Endothelial cell of umbilical vein (primary cell): ENCODE data around the gene OPCML.

Experiments used
- CTCF ChIP-seq, 2 donors: IDR thresholded peaks; 1 replicate in 1 of 2; 2 replicates in 1 of 2; pipeline ENCODE4 v1.5.1; 2011; ENCODE audit warnings: low read length in 2 of 2, mild to moderate bottlenecking in 2 of 2, moderate library complexity in 2 of 2, control low read depth in 1 of 2, inconsistent platforms in 1 of 2, low read depth in 1 of 2; ENCODE audit not compliant: insufficient read depth in 1 of 2; ENCODE audit errors: extremely low read depth in 1 of 2
- EZH2 ChIP-seq: IDR thresholded peaks from 2 replicates; pipeline ENCODE4 v1.6.1; 2012; ENCODE audit warnings: borderline replicate concordance, low read depth, mild to moderate bottlenecking, moderate library complexity, low read length, inconsistent platforms; ENCODE audit not compliant: severe bottlenecking
- FOS ChIP-seq: IDR thresholded peaks from 2 replicates; pipeline ENCODE4 v1.6.1; 2011; ENCODE audit warnings: mild to moderate bottlenecking, low read length, moderate library complexity, borderline replicate concordance; ENCODE audit not compliant: insufficient read depth
- MAX ChIP-seq: IDR thresholded peaks from 2 replicates; pipeline ENCODE4 v1.6.1; 2011; ENCODE audit not compliant: insufficient read depth, insufficient read length
- POLR2A ChIP-seq: IDR thresholded peaks from 2 replicates; pipeline ENCODE4 v1.6.1; 2012; ENCODE audit warnings: low read depth, mild to moderate bottlenecking, control low read depth, low read length

GRCh38 chr11:132643239-132643638, 889.1 kb downstream of the OPCML start:
- TF ChIP-seq CTCF (IDR thresholded peaks at IDR 0.05; ENCODE audit: extremely low read depth in 1 of 2, insufficient read depth in 1 of 2, low read depth in 1 of 2, low read length in 2 of 2) (no peak), MAX (no peak), EZH2 (no peak), FOS (no peak), POLR2A (no peak)
